ENCODE data around the gene EPS8L1.

DNA sequence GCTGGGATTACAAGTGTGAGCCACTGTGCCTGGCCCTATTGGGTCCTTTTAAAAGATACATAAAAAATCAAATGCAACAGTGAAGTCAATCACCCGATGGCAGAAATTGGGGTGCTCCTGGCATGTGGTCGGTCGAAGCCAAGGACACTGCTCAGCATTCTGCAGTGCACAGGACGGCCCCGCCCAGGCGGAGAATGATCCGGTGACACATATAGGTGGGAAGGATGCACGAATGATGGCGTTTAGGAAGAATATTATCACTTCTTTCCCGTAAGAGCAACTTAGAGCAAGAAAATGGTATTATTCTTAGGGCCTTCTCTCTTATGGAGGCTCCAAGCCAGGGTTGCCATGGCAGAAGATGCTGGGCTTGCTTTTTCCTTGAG, 34.4 kb upstream of the EPS8L1 start:
- TF ChIP-seq, protein P1, sequence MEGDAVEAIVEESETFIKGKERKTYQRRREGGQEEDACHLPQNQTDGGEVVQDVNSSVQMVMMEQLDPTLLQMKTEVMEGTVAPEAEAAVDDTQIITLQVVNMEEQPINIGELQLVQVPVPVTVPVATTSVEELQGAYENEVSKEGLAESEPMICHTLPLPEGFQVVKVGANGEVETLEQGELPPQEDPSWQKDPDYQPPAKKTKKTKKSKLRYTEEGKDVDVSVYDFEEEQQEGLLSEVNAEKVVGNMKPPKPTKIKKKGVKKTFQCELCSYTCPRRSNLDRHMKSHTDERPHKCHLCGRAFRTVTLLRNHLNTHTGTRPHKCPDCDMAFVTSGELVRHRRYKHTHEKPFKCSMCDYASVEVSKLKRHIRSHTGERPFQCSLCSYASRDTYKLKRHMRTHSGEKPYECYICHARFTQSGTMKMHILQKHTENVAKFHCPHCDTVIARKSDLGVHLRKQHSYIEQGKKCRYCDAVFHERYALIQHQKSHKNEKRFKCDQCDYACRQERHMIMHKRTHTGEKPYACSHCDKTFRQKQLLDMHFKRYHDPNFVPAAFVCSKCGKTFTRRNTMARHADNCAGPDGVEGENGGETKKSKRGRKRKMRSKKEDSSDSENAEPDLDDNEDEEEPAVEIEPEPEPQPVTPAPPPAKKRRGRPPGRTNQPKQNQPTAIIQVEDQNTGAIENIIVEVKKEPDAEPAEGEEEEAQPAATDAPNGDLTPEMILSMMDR (IDR thresholded peaks at IDR 0.05 in 2 of 3, conservative IDR thresholded peaks at IDR 0.05 in 1 of 3; ENCODE audit: borderline replicate concordance in 1 of 3, insufficient read depth in 1 of 3, low read depth in 2 of 3, low read length in 2 of 3), result no peak
- TF ChIP-seq, protein P2, sequence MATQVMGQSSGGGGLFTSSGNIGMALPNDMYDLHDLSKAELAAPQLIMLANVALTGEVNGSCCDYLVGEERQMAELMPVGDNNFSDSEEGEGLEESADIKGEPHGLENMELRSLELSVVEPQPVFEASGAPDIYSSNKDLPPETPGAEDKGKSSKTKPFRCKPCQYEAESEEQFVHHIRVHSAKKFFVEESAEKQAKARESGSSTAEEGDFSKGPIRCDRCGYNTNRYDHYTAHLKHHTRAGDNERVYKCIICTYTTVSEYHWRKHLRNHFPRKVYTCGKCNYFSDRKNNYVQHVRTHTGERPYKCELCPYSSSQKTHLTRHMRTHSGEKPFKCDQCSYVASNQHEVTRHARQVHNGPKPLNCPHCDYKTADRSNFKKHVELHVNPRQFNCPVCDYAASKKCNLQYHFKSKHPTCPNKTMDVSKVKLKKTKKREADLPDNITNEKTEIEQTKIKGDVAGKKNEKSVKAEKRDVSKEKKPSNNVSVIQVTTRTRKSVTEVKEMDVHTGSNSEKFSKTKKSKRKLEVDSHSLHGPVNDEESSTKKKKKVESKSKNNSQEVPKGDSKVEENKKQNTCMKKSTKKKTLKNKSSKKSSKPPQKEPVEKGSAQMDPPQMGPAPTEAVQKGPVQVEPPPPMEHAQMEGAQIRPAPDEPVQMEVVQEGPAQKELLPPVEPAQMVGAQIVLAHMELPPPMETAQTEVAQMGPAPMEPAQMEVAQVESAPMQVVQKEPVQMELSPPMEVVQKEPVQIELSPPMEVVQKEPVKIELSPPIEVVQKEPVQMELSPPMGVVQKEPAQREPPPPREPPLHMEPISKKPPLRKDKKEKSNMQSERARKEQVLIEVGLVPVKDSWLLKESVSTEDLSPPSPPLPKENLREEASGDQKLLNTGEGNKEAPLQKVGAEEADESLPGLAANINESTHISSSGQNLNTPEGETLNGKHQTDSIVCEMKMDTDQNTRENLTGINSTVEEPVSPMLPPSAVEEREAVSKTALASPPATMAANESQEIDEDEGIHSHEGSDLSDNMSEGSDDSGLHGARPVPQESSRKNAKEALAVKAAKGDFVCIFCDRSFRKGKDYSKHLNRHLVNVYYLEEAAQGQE (IDR thresholded peaks at IDR 0.05; ENCODE audit: low read depth), result no peak
- TF ChIP-seq, protein P3, sequence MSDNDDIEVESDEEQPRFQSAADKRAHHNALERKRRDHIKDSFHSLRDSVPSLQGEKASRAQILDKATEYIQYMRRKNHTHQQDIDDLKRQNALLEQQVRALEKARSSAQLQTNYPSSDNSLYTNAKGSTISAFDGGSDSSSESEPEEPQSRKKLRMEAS (IDR thresholded peaks at IDR 0.05), result no peak
- TF ChIP-seq YY1 (IDR thresholded peaks at IDR 0.05; ENCODE audit: extremely low read depth, insufficient replicate concordance, low read depth, low read length), result no peak
- no peak for TF ChIP-seq FOSL1 (IDR thresholded peaks at IDR 0.05; ENCODE audit: low read depth)
- no peak for TF ChIP-seq EZH2phosphoT487 (IDR thresholded peaks at IDR 0.05; ENCODE audit: borderline replicate concordance)
- TF ChIP-seq SRF (IDR thresholded peaks at IDR 0.05; ENCODE audit: low read depth), result no peak
- TF ChIP-seq JUND (IDR thresholded peaks at IDR 0.05), result no peak
- TF ChIP-seq POLR2A (IDR thresholded peaks at IDR 0.05; ENCODE audit: borderline replicate concordance, extremely low read depth, insufficient read depth, insufficient read length), result no peak
- TF ChIP-seq, protein P4, sequence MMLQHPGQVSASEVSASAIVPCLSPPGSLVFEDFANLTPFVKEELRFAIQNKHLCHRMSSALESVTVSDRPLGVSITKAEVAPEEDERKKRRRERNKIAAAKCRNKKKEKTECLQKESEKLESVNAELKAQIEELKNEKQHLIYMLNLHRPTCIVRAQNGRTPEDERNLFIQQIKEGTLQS (IDR thresholded peaks at IDR 0.05), result no peak
- TF ChIP-seq EZH2 (IDR thresholded peaks at IDR 0.05), result no peak
- TF ChIP-seq EGR1 (IDR thresholded peaks at IDR 0.05; ENCODE audit: low read depth), result no peak
- no peak for TF ChIP-seq POLR2AphosphoS5 (IDR thresholded peaks at IDR 0.05; ENCODE audit: low read depth, low read length)
- TF ChIP-seq CBX3 (IDR thresholded peaks at IDR 0.05; ENCODE audit: low read depth), result no peak

Measured in HCT116 (cell line).